ENCODE data around the gene ZNF366.

GRCh38 chr5:72472666-72473422 lies 34.4 kb downstream of the ZNF366 start:
- TF ChIP-seq ISL1 (CRISPR knock-in tag; IDR thresholded peaks at IDR 0.05): no peak
- TF ChIP-seq POU6F1 (CRISPR knock-in tag; IDR thresholded peaks at IDR 0.05; ENCODE audit: borderline replicate concordance, low read depth): no peak
- TF ChIP-seq ZNF70 (CRISPR knock-in tag; IDR thresholded peaks at IDR 0.05): no peak
- TF ChIP-seq ZNF8 (CRISPR knock-in tag; IDR thresholded peaks at IDR 0.05): no peak
- TF ChIP-seq TSHZ2 (CRISPR knock-in tag; IDR thresholded peaks at IDR 0.05): no peak
- no peak for TF ChIP-seq ESRRG (CRISPR knock-in tag; IDR thresholded peaks at IDR 0.05)
- no peak for TF ChIP-seq SNAI2 (CRISPR knock-in tag; IDR thresholded peaks at IDR 0.05)

Data from SK-N-SH treated with all-trans-retinoic acid at 6 μM for 48 hours (cell line).